Esophagus squamous epithelium (tissue), 5 donors: ENCODE data around the gene TXNDC17. TPM values are rescaled to one million over a fixed set of nuclear protein-coding genes. Genes with fewer than 3 reads are reported as not detected.

Experiments used
- DNase-seq: peaks from one replicate; lab custom pipeline; 2025; lab: John Stamatoyannopoulos, UW
- H3K27ac ChIP-seq, 4 donors: fragments of 200-600 bp; sonication (generic); one replicate each; pipeline ENCODE4 v1.5.1; 2016 to 2019; ENCODE audit warnings: mild to moderate bottlenecking in 1 of 4
- H3K27me3 ChIP-seq, 4 donors: fragments of 200-600 bp; sonication (generic); 1 replicate in 3 of 4; 2 replicates in 1 of 4; pipeline versions ENCODE4 v1.5.1 to v1.6.0; 2017 to 2021; ENCODE audit warnings: antibody characterized with exemption in 1 of 4
- H3K36me3 ChIP-seq, 3 donors: fragments of 200-600 bp; sonication (generic); one replicate each; pipeline ENCODE4 v1.5.1; 2016 to 2019
- H3K4me1 ChIP-seq, 3 donors: fragments of 200-600 bp; sonication (generic); one replicate each; pipeline ENCODE4 v1.5.1; 2017 to 2019
- H3K4me3 ChIP-seq, 4 donors: fragments of 200-600 bp; sonication (generic); 1 replicate in 3 of 4; 2 replicates in 1 of 4; pipeline ENCODE4 v1.5.1; 2016 to 2019; ENCODE audit warnings: mild to moderate bottlenecking in 2 of 4, moderate library complexity in 1 of 4
- H3K9me3 ChIP-seq, 3 donors: fragments of 200-600 bp; sonication (generic); one replicate each; pipeline ENCODE4 v1.5.1; 2016 to 2019
- POLR2A ChIP-seq, 4 donors: fragments of 450-650 bp; IDR thresholded peaks; one replicate each; pipeline ENCODE4 v1.6.1; 2017; ENCODE audit warnings: antibody characterized with exemption in 4 of 4, mild to moderate bottlenecking in 4 of 4, moderate library complexity in 3 of 4
- WGBS, 2 donors: methylation state at CpG; one replicate each; pipeline ENCODE4 v1.1.5; 2018; 5-methylcytosine and 5-hydroxymethylcytosine counted together
- intact Hi-C: fragments of 100-400 bp; cut with DNase I; formaldehyde crosslinking; loops from one replicate; pipeline ENCODE4 v1.15.0; 2022
- total RNA-seq, 4 donors: library from RNA; depleted of rRNA; stranded (reverse); fragments of >200 nt; gene quantifications; one replicate each; pipeline ENCODE4 v1.1.0, GENCODE V29; 2016
- TF ChIP-seq, protein P1 (sequence below), 6 experiments: fragments of 450-650 bp in 4 of 6; fragments of 200-600 bp in 2 of 6; sonication (generic) in 2 of 6; IDR thresholded peaks; one replicate each; pipeline ENCODE4 v1.5.1; 2016 to 2019; ENCODE audit warnings: antibody characterized with exemption in 6 of 6, mild to moderate bottlenecking in 4 of 6, moderate library complexity in 4 of 6
- donor health status: DM: yes; HTN: yes; CAD: no.

TXNDC17 gene
- total RNA-seq, 4 donors from 2014 or later = 446 to 796 (median 696) TPM

DNA sequence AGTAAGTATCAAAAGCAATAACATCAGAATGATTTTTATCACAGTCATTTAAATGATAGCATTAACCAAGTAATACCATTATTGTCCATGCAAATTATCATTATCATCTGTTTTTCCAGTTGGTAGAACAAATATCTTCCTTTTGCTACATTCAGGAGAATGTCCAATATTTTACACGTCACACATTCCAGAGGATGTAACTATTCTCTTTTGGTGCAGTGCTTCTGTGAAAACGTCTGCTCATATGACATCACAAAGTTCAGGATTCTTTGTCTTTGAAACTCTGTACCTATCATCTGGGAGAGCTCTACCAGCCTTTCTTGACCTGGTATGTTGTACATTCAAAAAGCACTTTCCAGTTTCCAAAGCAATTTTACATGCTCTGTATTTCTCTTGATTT is 44.3 kb upstream of the TXNDC17 start:
- no peak for TF ChIP-seq POLR2A (IDR thresholded peaks at IDR 0.05)
- TF ChIP-seq, protein P1, sequence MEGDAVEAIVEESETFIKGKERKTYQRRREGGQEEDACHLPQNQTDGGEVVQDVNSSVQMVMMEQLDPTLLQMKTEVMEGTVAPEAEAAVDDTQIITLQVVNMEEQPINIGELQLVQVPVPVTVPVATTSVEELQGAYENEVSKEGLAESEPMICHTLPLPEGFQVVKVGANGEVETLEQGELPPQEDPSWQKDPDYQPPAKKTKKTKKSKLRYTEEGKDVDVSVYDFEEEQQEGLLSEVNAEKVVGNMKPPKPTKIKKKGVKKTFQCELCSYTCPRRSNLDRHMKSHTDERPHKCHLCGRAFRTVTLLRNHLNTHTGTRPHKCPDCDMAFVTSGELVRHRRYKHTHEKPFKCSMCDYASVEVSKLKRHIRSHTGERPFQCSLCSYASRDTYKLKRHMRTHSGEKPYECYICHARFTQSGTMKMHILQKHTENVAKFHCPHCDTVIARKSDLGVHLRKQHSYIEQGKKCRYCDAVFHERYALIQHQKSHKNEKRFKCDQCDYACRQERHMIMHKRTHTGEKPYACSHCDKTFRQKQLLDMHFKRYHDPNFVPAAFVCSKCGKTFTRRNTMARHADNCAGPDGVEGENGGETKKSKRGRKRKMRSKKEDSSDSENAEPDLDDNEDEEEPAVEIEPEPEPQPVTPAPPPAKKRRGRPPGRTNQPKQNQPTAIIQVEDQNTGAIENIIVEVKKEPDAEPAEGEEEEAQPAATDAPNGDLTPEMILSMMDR (IDR thresholded peaks at IDR 0.05) = no peak
- intact Hi-C loops = no loop called here
- Histone ChIP-seq H3K9me3 (no peaks in the 10 kb centered on the region), H3K4me1 (peaks cover 0 to 27% (median 13%) of the 10 kb centered on the region in 3 donors), H3K36me3 (peaks cover 0 to 99% (median 21%) of the 10 kb centered on the region in 3 donors), H3K27ac (no peak overlapping the region), H3K4me3 (no peak overlapping the region), H3K27me3 (no peaks in the 10 kb centered on the region)
- 75 to 80% methylated on average over 2 of the region's 2 CpGs for WGBS, 2 donors
- DNase-seq = no peak

DNA sequence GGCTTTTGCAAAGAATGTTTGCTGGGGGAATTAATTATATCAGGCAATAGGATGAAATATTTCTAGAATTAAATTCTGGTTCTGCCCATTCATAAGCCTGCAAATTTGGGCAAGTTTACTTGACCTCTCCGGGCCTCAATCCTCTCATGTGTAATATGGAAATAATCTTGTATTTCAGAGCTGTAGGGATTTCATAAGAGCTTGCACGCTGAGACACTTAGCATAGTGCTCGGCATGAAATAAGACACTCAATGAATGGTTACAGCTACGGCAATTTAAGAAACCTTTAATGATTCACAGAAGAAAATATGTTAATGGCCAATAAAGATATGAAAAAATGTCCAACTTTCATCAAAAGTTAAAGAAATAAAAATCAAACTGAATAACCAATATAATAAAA is 43.9 kb upstream of the TXNDC17 start:
- no peak for TF ChIP-seq POLR2A (IDR thresholded peaks at IDR 0.05)
- TF ChIP-seq, protein P1 (IDR thresholded peaks at IDR 0.05) = no peak
- WGBS, 2 donors = 93 to 98% methylated on average over 4 of the region's 4 CpGs
- intact Hi-C loops = no loop called here
- no peak for DNase-seq
- H3K9me3 ChIP-seq = no peaks in the 10 kb centered on the region
- no peak overlapping the region for H3K4me3 ChIP-seq
- H3K4me1 ChIP-seq = peaks cover 0 to 24% (median 11%) of the 10 kb centered on the region in 3 donors
- H3K27me3 ChIP-seq = no peaks in the 10 kb centered on the region
- H3K27ac ChIP-seq = no peak overlapping the region
- peaks cover 0 to 96% (median 21%) of the 10 kb centered on the region in 3 donors for H3K36me3 ChIP-seq

DNA sequence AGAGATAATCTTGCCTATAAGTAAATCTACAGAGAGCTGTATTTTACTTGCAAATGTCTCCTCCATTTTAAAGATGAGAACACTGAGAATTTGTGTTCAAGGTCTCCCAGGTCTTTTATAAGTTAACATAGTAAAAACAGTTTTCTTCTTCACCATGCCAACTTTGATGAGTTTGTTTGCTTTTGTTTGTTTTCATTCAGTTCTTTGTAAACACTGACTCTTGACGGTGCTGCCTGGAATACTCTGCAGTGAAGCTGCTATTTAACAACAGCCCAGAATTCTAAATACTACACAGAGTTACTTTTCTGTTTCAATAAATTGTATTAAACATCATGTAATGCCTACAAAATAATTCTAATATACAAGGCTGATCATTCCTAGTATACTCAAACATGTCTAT is 43.1 kb upstream of the TXNDC17 start:
- intact Hi-C loops = no loop called here
- peaks cover 0 to 23% (median 10%) of the 10 kb centered on the region in 3 donors for H3K4me1 ChIP-seq
- TF ChIP-seq POLR2A (IDR thresholded peaks at IDR 0.05) = no peak
- TF ChIP-seq, protein P1 (IDR thresholded peaks at IDR 0.05) = no peak
- H3K4me3 ChIP-seq = no peak overlapping the region
- no peaks in the 10 kb centered on the region for H3K9me3 ChIP-seq
- H3K36me3 ChIP-seq = peaks cover 0 to 96% (median 21%) of the 10 kb centered on the region in 3 donors
- no peaks in the 10 kb centered on the region for H3K27me3 ChIP-seq
- 71 to 82% methylated on average over 1 of the region's 1 CpG for WGBS, 2 donors
- H3K27ac ChIP-seq = peak overlapping the region in 3 of 4 donors; percentile 4 to 30 (median 20)
- DNase-seq = no peak

GRCh38 chr17:6599364-6599763 is 41.5 kb upstream of the TXNDC17 start:
- H3K4me1 ChIP-seq = peaks cover 0 to 35% (median 10%) of the 10 kb centered on the region in 3 donors
- no peaks in the 10 kb centered on the region for H3K27me3 ChIP-seq
- no peak overlapping the region for H3K4me3 ChIP-seq
- peak overlapping the region in 2 of 4 donors; percentile 2 to 4 for H3K27ac ChIP-seq
- DNase-seq = no peak
- H3K9me3 ChIP-seq = no peaks in the 10 kb centered on the region
- TF ChIP-seq POLR2A (IDR thresholded peaks at IDR 0.05) = no peak
- TF ChIP-seq, protein P1 (IDR thresholded peaks at IDR 0.05) = no peak
- H3K36me3 ChIP-seq = peaks cover 0 to 89% (median 14%) of the 10 kb centered on the region in 3 donors
- intact Hi-C loops = no loop called here

DNA sequence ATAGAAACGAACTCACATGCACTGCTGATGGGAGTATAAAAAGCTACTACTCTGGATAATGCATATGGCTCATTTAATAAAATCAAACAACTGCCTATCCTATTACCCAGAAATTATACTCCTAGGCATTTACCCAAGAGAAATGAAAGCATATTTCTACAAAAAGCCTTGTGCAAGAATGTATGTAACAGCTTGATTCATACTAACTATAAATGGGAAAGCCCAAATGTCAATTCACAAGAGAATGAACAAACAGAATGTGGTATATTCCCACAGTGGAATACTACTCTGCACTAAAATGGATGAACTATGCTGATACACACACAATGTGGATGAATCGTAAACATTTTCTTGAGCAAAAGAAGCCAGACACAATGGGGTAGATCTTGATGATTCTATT is 38.7 kb upstream of the TXNDC17 start:
- no peak for DNase-seq
- Histone ChIP-seq H3K4me3 (no peak overlapping the region), H3K9me3 (no peaks in the 10 kb centered on the region), H3K27me3 (no peaks in the 10 kb centered on the region), H3K27ac (no peak overlapping the region), H3K4me1 (peaks cover 0 to 35% (median 10%) of the 10 kb centered on the region in 3 donors), H3K36me3 (peaks cover 4 to 89% (median 8%) of the 10 kb centered on the region in 3 donors)
- 86 to 90% methylated on average over 2 of the region's 2 CpGs for WGBS, 2 donors
- TF ChIP-seq, protein P1 (IDR thresholded peaks at IDR 0.05) = no peak
- no peak for TF ChIP-seq POLR2A (IDR thresholded peaks at IDR 0.05)
- intact Hi-C loops = no loop called here
